HEK293 (cell line): ENCODE measurements around the gene MEG3.

Source experiments
- CTCF ChIA-PET: fragments of 350-600 bp; formaldehyde crosslinking; extraction: SDS; loops from one replicate; lab custom pipeline; 2021; ENCODE audit warnings: antibody characterized with exemption; lab: Yijun Ruan, JAX
- POLR2A ChIA-PET: fragments of 300-600 bp; formaldehyde crosslinking; extraction: SDS; loops from one replicate; lab custom pipeline; 2020; ENCODE audit warnings: antibody characterized with exemption, inconsistent platforms; lab: Yijun Ruan, JAX
- H3K27ac ChIP-seq: fragments of 200-500 bp; sonication (Bioruptor generic); 2 replicates; pipeline ENCODE4 v1.5.1; 2014; ENCODE audit warnings: low read depth, low read length, control low read depth, inconsistent platforms; ENCODE audit errors: extremely low read depth
- H3K36me3 ChIP-seq, 2 experiments: fragments of 200-500 bp in 1 of 2; sonication (Bioruptor generic) in 1 of 2; 1 replicate in 1 of 2; 2 replicates in 1 of 2; pipeline ENCODE4 v1.5.1; 2014 to 2017; ENCODE audit warnings: inconsistent platforms in 2 of 2, low read length in 2 of 2; ENCODE audit not compliant: control insufficient read depth in 2 of 2, insufficient read depth in 1 of 2
- H3K4me1 ChIP-seq: fragments of 200-500 bp; sonication (Bioruptor generic); 2 replicates; pipeline ENCODE4 v1.5.1; 2014; ENCODE audit warnings: mild to moderate bottlenecking, low read length, inconsistent platforms; ENCODE audit not compliant: control insufficient read depth, insufficient read depth
- H3K4me3 ChIP-seq: 2 replicates; pipeline ENCODE4 v1.5.1; 2011; ENCODE audit warnings: low read depth, mild to moderate bottlenecking, control low read depth, low read length, moderate library complexity
- H3K9me3 ChIP-seq: fragments of 200-500 bp; sonication (Bioruptor generic); 2 replicates; pipeline ENCODE4 v1.5.1; 2014; ENCODE audit warnings: low read depth, low read length, inconsistent platforms; ENCODE audit not compliant: control insufficient read depth, insufficient read depth
- BCL11B ChIP-seq: fragments of 450-650 bp; formaldehyde crosslinking; IDR thresholded peaks from 2 replicates; pipeline ENCODE4 v1.5.1; 2016; ENCODE audit warnings: low read depth, missing biosample characterization, missing genetic modification characterization
- SCRT1 ChIP-seq: fragments of 450-650 bp; formaldehyde crosslinking; IDR thresholded peaks from 2 replicates; pipeline ENCODE4 v1.5.1; 2016; ENCODE audit warnings: missing biosample characterization, missing genetic modification characterization, borderline replicate concordance
- ZBTB48 ChIP-seq: fragments of 450-650 bp; formaldehyde crosslinking; IDR thresholded peaks from 2 replicates; pipeline ENCODE4 v1.5.1; 2016; ENCODE audit warnings: missing biosample characterization, missing genetic modification characterization
- ZBTB8A ChIP-seq: fragments of 450-650 bp; formaldehyde crosslinking; IDR thresholded peaks from 2 replicates; pipeline ENCODE4 v1.5.1; 2016; ENCODE audit warnings: missing biosample characterization, missing genetic modification characterization
- ZNF114 ChIP-seq: fragments of 450-650 bp; formaldehyde crosslinking; IDR thresholded peaks from 2 replicates; pipeline ENCODE4 v1.5.0; 2017; ENCODE audit warnings: missing biosample characterization, missing genetic modification characterization
- ZNF169 ChIP-seq: fragments of 450-650 bp; formaldehyde crosslinking; IDR thresholded peaks from 2 replicates; pipeline ENCODE4 v1.5.1; 2016; ENCODE audit warnings: missing biosample characterization, missing genetic modification characterization
- ZNF214 ChIP-seq: fragments of 450-650 bp; formaldehyde crosslinking; IDR thresholded peaks from 2 replicates; pipeline ENCODE4 v1.5.1; 2017; ENCODE audit warnings: missing biosample characterization, mild to moderate bottlenecking, missing genetic modification characterization, borderline replicate concordance
- ZNF221 ChIP-seq: fragments of 450-650 bp; formaldehyde crosslinking; IDR thresholded peaks from 2 replicates; pipeline ENCODE4 v1.5.1; 2017; ENCODE audit warnings: missing biosample characterization, missing genetic modification characterization, borderline replicate concordance
- ZNF341 ChIP-seq: fragments of 450-650 bp; formaldehyde crosslinking; IDR thresholded peaks from 2 replicates; pipeline ENCODE4; 2016; ENCODE audit warnings: low read depth, missing biosample characterization, missing genetic modification characterization
- ZNF350 ChIP-seq: fragments of 450-650 bp; formaldehyde crosslinking; IDR thresholded peaks from 2 replicates; pipeline ENCODE4 v1.5.0; 2017; ENCODE audit warnings: missing biosample characterization, mild to moderate bottlenecking, missing genetic modification characterization
- ZNF433 ChIP-seq: fragments of 450-650 bp; formaldehyde crosslinking; IDR thresholded peaks from 2 replicates; pipeline ENCODE4 v1.5.1; 2016; ENCODE audit warnings: missing biosample characterization, missing genetic modification characterization, low read depth
- ZNF544 ChIP-seq: fragments of 450-650 bp; formaldehyde crosslinking; IDR thresholded peaks from 2 replicates; pipeline ENCODE4 v1.5.0; 2017; ENCODE audit warnings: missing biosample characterization, missing genetic modification characterization
- ZNF610 ChIP-seq: fragments of 450-650 bp; formaldehyde crosslinking; IDR thresholded peaks from 2 replicates; pipeline ENCODE4 v1.5.1; 2016; ENCODE audit warnings: missing biosample characterization, missing genetic modification characterization, borderline replicate concordance
- ZNF670 ChIP-seq: fragments of 450-650 bp; formaldehyde crosslinking; IDR thresholded peaks from 2 replicates; pipeline ENCODE4 v1.5.1; 2016; ENCODE audit warnings: missing biosample characterization, missing genetic modification characterization, low read depth
- ZSCAN23 ChIP-seq: fragments of 450-650 bp; formaldehyde crosslinking; IDR thresholded peaks from 2 replicates; pipeline ENCODE4 v1.5.1; 2016; ENCODE audit warnings: missing biosample characterization, missing genetic modification characterization
- TF ChIP-seq, protein P1 (sequence below): fragments of 450-650 bp; formaldehyde crosslinking; IDR thresholded peaks from 2 replicates; pipeline ENCODE4 v1.5.1; 2016; ENCODE audit warnings: missing biosample characterization, missing genetic modification characterization
- TF ChIP-seq, protein P2 (sequence below): sonication (generic); formaldehyde crosslinking; IDR thresholded peaks from 2 replicates; pipeline ENCODE4 v1.8.1; 2022; ENCODE audit warnings: mild to moderate bottlenecking, moderate library complexity, missing genetic modification reagents
- TF ChIP-seq, protein P3 (sequence below): fragments of 450-650 bp; formaldehyde crosslinking; IDR thresholded peaks from 2 replicates; pipeline ENCODE4 v1.5.1; 2017; ENCODE audit warnings: missing biosample characterization, missing genetic modification characterization
- TF ChIP-seq, protein P4 (sequence below): fragments of 450-650 bp; formaldehyde crosslinking; IDR thresholded peaks from 2 replicates; pipeline ENCODE4 v1.5.0; 2017; ENCODE audit warnings: missing biosample characterization, missing genetic modification characterization, borderline replicate concordance
- TF ChIP-seq, protein P5 (sequence below): fragments of 450-650 bp; formaldehyde crosslinking; IDR thresholded peaks from 2 replicates; pipeline ENCODE4 v1.5.1; 2016; ENCODE audit warnings: missing biosample characterization, missing genetic modification characterization, borderline replicate concordance
- TF ChIP-seq, protein P6 (sequence below): fragments of 450-650 bp; formaldehyde crosslinking; IDR thresholded peaks from 2 replicates; pipeline ENCODE4 v1.5.1; 2017; ENCODE audit warnings: missing biosample characterization, missing genetic modification characterization

MEG3 gene

DNA sequence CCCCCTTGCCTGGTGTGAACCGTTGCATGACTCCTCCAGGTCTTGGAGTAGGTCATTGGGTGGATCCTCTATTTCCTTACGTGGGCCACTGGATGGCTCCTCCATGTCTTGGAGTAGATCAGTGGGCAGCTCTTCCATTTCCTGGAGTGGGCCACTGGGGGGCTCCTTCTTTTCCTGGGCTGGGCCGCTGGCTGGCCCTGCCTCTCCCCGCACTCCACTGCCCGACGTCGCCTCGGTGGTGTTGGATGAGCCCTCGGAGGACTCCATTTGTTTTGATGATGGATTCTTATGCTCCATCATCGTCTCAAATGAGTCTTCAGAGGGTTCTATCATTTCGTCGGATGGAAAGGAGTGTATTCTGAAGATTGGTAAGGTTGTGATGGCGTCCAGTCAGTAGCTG lies 58.5 kb downstream of the MEG3 start (continued):
- TF ChIP-seq, protein P1, sequence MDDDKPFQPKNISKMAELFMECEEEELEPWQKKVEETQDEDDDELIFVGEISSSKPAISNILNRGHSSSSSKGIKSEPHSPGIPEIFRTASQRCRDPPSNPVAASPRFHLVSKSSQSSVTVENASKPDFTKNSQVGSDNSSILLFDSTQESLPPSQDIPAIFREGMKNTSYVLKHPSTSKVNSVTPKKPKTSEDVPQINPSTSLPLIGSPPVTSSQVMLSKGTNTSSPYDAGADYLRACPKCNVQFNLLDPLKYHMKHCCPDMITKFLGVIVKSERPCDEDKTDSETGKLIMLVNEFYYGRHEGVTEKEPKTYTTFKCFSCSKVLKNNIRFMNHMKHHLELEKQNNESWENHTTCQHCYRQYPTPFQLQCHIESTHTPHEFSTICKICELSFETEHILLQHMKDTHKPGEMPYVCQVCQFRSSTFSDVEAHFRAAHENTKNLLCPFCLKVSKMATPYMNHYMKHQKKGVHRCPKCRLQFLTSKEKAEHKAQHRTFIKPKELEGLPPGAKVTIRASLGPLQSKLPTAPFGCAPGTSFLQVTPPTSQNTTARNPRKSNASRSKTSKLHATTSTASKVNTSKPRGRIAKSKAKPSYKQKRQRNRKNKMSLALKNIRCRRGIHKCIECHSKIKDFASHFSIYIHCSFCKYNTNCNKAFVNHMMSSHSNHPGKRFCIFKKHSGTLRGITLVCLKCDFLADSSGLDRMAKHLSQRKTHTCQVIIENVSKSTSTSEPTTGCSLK (tag by site-specific recombination): no peak
- TF ChIP-seq, protein P2, sequence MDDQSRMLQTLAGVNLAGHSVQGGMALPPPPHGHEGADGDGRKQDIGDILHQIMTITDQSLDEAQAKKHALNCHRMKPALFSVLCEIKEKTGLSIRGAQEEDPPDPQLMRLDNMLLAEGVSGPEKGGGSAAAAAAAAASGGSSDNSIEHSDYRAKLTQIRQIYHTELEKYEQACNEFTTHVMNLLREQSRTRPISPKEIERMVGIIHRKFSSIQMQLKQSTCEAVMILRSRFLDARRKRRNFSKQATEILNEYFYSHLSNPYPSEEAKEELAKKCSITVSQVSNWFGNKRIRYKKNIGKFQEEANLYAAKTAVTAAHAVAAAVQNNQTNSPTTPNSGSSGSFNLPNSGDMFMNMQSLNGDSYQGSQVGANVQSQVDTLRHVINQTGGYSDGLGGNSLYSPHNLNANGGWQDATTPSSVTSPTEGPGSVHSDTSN: no peak
- no peak for TF ChIP-seq ZNF221 (tag by site-specific recombination)
- TF ChIP-seq, all 188 proteins: peak for 0

DNA sequence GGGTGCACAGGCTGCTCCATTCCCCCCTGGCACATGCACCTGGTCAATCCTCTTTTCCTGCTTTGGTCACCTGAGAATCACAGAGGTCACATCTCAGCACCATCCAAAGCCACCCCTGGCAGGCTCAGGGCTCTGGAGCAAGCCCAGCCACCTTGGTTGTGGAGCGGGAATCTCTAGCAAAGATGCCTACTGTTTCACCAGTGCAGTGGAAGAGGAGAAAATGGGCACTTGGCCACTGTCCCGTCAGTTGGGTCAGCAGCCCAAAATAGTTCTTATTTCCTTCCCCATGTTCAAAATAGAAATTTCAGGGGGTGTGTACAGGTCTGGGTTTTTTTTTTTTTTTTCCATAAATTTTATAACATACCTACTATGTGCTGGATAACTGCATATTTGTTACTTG lies 59.3 kb downstream of the MEG3 start:
- POLR2A ChIA-PET: no interaction called here
- CTCF ChIA-PET: interaction anchor here (0.6 kb wide), 1 partner anchor 10 kb away, joined by 4 read pairs; no protein-coding TSS in a partner anchor

DNA sequence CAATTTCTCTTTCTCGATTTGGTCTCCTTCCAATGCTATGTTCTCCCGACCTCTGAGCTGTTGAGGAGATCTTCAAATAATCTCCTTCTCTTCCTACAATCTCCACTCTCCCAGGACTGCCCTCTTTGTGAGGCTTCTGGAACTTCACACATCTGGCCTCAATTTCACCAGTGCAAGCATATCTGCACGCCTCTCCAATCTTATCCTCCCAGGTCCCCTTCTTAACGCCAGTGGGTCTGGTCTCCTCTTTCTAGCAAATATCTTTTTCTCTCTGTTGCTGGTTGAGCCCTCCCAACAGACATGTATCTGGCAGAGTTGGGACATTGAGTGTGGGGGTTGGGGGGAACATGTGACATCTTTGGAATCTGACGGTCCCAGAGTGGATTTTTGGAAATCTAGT lies 59.7 kb downstream of the MEG3 start:
- H3K4me1 ChIP-seq: peaks cover 16% of the 10 kb centered on the region
- no peak overlapping the region for H3K27ac ChIP-seq
- ChIA-PET POLR2A (no interaction called here), CTCF (interaction anchor here (0.6 to 0.7 kb wide), 2 partner anchors 33 to 426 kb away, joined by 3 read pairs; no protein-coding TSS in a partner anchor)
- no peaks in the 10 kb centered on the region for H3K9me3 ChIP-seq
- H3K36me3 ChIP-seq: no peaks in the 10 kb centered on the region
- H3K4me3 ChIP-seq: no peak overlapping the region
- TF ChIP-seq ZNF169 (tag by site-specific recombination) (no peak), ZNF610 (no peak), ZNF114 (tag by site-specific recombination) (no peak), ZNF214 (no peak), ZNF350 (no peak), ZNF670 (tag by site-specific recombination) (no peak), ZBTB48 (no peak), ZBTB8A (tag by site-specific recombination) (no peak), ZNF544 (tag by site-specific recombination) (no peak), ZNF341 (tag by site-specific recombination) (no peak)
- TF ChIP-seq, protein P3, sequence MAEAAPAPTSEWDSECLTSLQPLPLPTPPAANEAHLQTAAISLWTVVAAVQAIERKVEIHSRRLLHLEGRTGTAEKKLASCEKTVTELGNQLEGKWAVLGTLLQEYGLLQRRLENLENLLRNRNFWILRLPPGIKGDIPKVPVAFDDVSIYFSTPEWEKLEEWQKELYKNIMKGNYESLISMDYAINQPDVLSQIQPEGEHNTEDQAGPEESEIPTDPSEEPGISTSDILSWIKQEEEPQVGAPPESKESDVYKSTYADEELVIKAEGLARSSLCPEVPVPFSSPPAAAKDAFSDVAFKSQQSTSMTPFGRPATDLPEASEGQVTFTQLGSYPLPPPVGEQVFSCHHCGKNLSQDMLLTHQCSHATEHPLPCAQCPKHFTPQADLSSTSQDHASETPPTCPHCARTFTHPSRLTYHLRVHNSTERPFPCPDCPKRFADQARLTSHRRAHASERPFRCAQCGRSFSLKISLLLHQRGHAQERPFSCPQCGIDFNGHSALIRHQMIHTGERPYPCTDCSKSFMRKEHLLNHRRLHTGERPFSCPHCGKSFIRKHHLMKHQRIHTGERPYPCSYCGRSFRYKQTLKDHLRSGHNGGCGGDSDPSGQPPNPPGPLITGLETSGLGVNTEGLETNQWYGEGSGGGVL (tag by site-specific recombination): no peak
- TF ChIP-seq, protein P4, sequence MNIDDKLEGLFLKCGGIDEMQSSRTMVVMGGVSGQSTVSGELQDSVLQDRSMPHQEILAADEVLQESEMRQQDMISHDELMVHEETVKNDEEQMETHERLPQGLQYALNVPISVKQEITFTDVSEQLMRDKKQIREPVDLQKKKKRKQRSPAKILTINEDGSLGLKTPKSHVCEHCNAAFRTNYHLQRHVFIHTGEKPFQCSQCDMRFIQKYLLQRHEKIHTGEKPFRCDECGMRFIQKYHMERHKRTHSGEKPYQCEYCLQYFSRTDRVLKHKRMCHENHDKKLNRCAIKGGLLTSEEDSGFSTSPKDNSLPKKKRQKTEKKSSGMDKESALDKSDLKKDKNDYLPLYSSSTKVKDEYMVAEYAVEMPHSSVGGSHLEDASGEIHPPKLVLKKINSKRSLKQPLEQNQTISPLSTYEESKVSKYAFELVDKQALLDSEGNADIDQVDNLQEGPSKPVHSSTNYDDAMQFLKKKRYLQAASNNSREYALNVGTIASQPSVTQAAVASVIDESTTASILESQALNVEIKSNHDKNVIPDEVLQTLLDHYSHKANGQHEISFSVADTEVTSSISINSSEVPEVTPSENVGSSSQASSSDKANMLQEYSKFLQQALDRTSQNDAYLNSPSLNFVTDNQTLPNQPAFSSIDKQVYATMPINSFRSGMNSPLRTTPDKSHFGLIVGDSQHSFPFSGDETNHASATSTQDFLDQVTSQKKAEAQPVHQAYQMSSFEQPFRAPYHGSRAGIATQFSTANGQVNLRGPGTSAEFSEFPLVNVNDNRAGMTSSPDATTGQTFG (tag by site-specific recombination): no peak
- TF ChIP-seq, protein P5, sequence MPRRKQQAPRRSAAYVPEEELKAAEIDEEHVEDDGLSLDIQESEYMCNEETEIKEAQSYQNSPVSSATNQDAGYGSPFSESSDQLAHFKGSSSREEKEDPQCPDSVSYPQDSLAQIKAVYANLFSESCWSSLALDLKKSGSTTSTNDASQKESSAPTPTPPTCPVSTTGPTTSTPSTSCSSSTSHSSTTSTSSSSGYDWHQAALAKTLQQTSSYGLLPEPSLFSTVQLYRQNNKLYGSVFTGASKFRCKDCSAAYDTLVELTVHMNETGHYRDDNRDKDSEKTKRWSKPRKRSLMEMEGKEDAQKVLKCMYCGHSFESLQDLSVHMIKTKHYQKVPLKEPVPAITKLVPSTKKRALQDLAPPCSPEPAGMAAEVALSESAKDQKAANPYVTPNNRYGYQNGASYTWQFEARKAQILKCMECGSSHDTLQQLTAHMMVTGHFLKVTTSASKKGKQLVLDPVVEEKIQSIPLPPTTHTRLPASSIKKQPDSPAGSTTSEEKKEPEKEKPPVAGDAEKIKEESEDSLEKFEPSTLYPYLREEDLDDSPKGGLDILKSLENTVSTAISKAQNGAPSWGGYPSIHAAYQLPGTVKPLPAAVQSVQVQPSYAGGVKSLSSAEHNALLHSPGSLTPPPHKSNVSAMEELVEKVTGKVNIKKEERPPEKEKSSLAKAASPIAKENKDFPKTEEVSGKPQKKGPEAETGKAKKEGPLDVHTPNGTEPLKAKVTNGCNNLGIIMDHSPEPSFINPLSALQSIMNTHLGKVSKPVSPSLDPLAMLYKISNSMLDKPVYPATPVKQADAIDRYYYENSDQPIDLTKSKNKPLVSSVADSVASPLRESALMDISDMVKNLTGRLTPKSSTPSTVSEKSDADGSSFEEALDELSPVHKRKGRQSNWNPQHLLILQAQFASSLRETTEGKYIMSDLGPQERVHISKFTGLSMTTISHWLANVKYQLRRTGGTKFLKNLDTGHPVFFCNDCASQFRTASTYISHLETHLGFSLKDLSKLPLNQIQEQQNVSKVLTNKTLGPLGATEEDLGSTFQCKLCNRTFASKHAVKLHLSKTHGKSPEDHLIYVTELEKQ (tag by site-specific recombination): no peak

More for the DNA sequence above, 59.3 kb downstream of the MEG3 start:
- Histone ChIP-seq H3K36me3 (no peaks in the 10 kb centered on the region), H3K9me3 (no peaks in the 10 kb centered on the region), H3K4me3 (no peak overlapping the region), H3K4me1 (peaks cover 16% of the 10 kb centered on the region), H3K27ac (no peak overlapping the region)
- no peak for TF ChIP-seq BCL11B (tag by site-specific recombination)
- TF ChIP-seq, protein P6, sequence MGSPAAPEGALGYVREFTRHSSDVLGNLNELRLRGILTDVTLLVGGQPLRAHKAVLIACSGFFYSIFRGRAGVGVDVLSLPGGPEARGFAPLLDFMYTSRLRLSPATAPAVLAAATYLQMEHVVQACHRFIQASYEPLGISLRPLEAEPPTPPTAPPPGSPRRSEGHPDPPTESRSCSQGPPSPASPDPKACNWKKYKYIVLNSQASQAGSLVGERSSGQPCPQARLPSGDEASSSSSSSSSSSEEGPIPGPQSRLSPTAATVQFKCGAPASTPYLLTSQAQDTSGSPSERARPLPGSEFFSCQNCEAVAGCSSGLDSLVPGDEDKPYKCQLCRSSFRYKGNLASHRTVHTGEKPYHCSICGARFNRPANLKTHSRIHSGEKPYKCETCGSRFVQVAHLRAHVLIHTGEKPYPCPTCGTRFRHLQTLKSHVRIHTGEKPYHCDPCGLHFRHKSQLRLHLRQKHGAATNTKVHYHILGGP (tag by site-specific recombination): no peak
- TF ChIP-seq ZNF433 (tag by site-specific recombination): no peak
- TF ChIP-seq SCRT1 (tag by site-specific recombination): no peak
- no peak for TF ChIP-seq ZSCAN23 (tag by site-specific recombination)
